ENCODE results near the gene CIAO2B.
A peak's percentile ranks its signal among the peaks of the same experiment; 100 is the strongest.
"Not testable (repeated sequence)": the region's sequence is repeated elsewhere in the genome, so short reads cannot be mapped to it uniquely, and the experiment has no call there.

Gene CIAO2B

GRCh38 chr16:66955363-66956153, 21.4 kb upstream of the CIAO2B start:
- DNase-seq (ENCODE audit: low spot score) = not testable (repeated sequence)

- peak; percentile 88 for DNase-seq (ENCODE audit: low spot score)
Measured at GRCh38 chr16:66954097-66954659, 20.0 kb upstream of the CIAO2B start.

DNA sequence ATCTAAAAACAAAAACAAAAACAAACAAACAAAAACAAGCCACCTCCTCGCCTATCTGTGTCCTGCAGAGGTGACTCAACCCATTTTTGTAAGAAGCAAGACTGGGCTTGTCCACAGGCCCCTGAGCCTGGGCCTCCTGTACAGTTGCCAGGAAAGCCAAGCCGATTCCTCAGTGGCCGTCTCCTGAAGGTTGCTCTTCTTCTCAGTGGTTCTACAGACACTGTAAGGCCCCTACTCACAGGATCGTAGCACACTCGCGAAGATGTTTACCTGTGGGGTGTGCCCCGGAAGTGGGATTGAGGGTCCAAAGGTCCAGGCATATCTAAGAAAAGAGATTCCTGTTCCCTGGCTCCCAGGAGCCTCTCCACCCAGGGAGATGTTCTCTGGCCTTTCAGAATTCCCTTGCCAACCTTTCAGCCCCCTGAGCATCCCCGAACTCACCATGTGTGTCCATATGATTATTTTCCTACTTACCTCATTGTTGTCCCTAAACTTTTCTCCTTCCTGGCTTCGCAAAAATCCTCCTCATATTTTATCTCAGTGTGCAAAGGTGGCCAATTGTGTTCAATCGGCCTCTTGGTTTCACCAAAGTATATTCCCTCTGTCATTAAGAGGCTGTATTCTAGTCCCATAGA, 19.4 kb upstream of the CIAO2B start:
- no peak for DNase-seq (ENCODE audit: low spot score)

DNA sequence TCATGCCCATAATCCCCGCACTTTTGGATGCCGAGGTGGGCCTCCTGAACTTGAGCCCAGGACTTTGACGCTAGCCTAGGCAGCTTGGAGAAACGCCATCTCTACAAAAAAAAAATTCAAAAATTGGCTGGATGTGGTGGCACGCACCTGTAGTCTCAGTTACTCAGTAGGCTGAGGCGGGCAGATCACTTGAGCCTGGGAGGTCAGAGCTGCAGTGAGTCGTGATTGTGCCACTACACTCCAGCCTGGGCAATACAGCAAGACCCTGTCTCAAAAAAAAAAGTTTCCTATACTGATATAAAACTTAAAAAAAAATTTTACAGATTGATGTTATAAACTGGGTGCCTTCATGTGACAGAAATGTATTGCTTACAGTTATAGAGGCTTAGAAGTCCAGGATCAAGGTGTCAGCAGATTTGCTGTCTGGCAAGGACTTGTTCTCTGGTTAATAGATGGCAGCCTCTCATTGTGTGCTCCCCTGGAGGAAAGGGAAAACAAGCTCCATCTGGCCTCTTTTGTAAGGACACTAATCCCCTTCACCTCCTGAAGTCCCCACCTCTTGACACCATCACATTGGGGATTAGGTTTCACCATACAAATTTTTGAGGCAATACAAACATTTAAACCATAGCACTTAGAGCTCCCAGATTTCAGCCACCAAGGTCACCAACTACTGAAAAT, 18.4 kb upstream of the CIAO2B start:
- no peak for DNase-seq (ENCODE audit: low spot score)

- DNase-seq (ENCODE audit: low spot score) = no peak
Measured at GRCh38 chr16:66950971-66951790, 17.0 kb upstream of the CIAO2B start.

GRCh38 chr16:66950437-66950836, 16.2 kb upstream of the CIAO2B start:
- no peak for DNase-seq (ENCODE audit: low spot score)

DNA sequence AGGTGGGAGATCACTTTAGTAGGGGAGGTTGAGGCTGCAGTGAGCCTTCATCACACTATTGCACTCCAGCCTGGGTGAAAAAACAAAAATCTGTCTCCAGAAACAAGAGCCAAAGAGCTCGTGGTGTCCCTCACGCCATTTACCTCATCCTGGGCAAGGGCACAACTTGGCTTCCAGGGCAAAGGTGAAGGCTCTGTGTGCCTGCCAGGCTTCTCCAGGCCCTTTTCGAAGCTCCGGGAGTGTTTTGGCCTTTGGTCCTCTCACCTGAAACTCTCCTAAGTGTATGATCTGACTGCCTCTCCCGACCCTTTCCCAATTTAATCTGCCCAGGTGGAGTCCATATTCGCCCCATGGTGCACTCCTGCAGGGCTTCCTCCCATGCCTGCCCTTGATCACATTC, 15.3 kb upstream of the CIAO2B start:
- no peak for DNase-seq (ENCODE audit: low spot score)

DNA sequence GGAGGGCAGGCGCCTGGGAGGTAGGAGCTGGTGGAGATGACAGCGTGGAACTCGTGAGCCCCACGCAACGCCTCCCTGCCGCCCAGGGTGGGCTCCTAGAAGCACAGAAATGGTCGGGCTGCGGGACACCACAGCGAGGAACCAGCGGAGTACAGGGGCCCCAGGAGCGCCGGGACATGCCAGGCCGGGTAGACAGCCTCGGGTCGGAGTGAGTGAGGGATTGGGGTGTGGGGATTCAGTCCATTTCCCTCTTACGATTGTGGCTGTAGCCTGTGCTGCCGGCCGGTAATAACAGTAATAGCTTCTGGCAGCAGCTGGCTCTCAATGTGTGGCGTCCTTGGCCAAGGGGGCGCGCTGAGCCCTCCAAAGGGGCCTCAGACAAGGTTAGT, 14.6 kb upstream of the CIAO2B start:
- DNase-seq (ENCODE audit: low spot score) = no peak

- DNase-seq (ENCODE audit: low spot score) = peak; percentile 28
Measured at GRCh38 chr16:66948134-66948836, 14.1 kb upstream of the CIAO2B start.

DNA sequence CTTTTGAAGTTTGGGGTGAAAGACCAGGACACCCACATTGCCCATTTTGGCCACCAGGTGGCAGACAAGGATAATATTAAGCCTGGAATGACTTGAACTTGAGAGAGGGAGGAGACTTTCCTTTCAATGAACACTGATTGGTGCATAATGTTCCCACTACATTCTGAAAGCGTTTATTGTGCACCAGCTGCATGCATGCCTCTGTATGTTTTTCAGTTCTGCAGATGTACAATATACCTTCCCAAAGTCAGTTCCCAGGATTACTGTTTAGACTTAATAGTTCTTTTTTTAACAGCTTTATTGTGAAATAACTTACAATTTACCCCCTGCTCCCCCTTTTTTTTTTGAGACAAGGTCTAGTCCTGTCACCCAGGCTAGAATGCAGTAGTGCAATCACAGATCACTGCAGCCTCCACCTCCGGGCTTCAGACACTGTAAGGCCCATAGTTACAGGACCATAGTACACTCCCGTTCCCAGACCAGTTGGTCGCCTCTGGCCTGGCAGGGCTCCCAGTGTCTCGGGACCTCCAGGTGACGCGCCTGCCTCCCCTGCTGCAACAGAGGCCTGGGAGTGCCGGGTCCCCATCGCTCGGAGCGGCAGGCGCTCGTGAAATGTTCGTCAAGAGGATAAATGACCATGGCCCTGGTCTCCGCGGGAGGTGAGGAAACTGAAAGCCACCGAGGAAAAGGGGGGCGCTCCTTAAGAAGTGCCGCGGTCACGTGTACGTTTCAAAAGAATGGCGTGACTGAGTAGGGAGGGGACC, 13.3 kb upstream of the CIAO2B start:
- DNase-seq (ENCODE audit: low spot score) = peak; percentile 93

DNA sequence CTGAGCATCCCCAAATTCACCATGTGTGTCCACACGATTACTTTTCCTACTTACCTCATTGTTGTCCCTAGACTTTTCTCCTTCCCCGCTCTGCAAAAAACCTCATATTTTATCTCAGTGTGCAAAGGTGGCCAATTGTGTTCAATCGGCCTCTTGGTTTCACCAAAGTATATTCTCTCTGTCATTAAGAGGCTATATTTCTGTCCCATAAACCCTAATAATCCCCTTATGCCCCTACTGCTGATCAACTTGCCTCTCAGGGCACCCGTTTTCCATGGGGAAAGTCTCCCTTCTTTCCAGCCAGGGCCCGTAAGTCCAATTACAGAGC, 12.7 kb upstream of the CIAO2B start:
- DNase-seq (ENCODE audit: low spot score) = no peak

DNA sequence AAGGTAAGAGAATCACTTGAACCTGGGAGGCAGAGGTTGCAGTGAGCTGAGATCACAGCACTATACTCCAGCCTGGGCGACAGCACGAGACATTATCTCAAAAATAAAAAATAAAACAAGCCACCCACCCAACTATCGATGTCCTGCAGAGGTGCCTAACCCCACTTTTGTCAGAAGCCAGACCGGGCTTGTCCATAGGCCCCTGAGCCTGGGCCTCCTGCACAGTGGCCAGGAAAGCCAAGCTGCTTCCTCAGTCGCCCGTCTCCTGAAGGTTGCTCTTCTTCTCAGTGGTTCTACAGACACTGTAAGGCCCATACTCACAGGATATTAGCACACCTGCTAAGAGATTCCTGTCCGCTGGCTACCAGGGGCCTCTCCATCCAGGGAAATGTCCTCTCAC, 12.3 kb upstream of the CIAO2B start:
- DNase-seq (ENCODE audit: low spot score) = no peak

DNA sequence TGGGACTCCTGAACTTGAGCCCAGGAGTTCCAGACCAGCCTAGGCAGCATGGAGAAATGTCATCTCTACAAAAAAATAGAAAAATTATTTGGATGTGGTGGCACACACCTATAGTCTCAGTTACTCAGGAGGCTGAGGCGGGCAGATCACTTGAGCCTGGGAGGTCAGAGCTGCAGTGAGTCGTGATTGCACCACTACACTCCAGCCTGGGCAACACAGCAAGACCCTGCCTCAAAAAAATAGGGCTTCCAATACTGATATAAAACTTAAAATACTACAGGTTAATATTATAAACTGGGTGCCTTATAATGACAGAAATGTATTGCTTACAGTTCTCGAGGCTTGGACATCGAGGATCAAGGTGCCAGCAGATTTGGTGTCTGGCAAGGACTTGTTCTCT, 11.7 kb upstream of the CIAO2B start:
- no peak for DNase-seq (ENCODE audit: low spot score)

DNA sequence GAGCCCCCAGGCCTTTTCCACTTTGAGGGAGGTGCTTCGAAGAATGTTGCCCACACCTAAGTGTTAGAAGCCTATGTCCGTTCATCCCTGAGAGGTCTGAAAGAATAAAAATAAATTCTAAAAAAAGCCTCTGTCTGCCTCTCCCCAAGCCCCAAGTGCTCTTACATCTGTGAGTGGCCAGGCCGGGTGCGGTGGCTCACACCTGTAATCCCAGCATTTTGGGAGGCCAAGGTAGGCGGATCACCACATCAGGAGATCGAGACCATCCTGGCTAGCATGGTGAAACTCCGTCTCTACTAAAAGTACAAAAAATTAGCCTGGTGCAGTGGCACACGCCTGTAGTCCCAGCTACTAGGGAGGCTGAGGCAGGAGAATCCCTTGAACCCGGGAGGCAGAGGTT, 10.8 kb upstream of the CIAO2B start:
- not testable (repeated sequence) for DNase-seq (ENCODE audit: low spot score)

DNA sequence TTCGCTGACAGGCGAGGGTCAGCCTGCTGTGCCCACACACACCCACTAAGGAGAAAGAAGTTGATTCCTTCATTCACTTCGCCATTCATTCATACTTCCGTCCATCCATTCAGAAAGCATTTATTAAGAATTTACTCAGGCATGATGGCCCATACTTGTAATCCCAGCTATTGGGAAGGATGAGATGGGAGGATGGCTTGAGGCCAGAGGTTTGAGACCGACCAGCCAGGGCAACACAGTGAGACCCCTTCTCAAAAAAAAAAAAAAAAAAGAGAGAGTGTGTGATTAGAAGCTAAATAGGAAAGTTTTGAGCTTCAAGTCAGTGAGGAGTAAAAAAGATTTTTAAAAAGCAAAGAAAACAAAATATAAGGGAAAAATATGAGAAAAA, 9.8 kb upstream of the CIAO2B start:
- no peak for DNase-seq (ENCODE audit: low spot score)

DNA sequence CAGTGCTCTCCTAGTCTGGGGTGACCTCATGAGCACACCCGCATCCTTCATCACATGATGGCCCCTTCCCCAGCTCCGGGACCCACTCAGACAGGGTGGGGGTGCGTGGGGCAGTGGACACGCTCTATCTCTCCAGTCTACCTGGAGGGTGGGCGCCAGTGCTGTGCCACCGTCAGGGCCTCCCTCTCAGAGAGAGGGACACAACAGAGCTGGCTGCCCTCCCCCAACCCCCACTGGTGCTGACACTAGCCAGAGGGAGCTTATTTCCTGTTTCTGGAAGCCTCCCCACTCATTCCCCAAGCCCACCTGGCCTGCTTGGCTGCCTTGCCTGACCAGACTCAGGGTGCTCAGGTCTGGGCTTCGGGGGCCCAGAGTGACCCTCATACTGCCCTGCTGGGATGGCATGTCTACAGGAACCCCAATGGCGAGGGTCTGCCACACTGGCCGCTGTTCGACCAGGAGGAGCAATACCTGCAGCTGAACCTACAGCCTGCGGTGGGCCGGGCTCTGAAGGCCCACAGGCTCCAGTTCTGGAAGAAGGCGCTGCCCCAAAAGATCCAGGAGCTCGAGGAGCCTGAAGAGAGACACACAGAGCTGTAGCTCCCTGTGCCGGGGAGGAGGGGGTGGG, 9.3 kb upstream of the CIAO2B start:
- DNase-seq (ENCODE audit: low spot score) = no peak

- no peak for DNase-seq (ENCODE audit: low spot score)
Measured at GRCh38 chr16:66942981-66943380, 8.8 kb upstream of the CIAO2B start.

- no peak for DNase-seq (ENCODE audit: low spot score)
Measured at GRCh38 chr16:66940236-66940635, 6.0 kb upstream of the CIAO2B start.

GRCh38 chr16:66939366-66939765, 5.2 kb upstream of the CIAO2B start:
- no peak for DNase-seq (ENCODE audit: low spot score)

DNA sequence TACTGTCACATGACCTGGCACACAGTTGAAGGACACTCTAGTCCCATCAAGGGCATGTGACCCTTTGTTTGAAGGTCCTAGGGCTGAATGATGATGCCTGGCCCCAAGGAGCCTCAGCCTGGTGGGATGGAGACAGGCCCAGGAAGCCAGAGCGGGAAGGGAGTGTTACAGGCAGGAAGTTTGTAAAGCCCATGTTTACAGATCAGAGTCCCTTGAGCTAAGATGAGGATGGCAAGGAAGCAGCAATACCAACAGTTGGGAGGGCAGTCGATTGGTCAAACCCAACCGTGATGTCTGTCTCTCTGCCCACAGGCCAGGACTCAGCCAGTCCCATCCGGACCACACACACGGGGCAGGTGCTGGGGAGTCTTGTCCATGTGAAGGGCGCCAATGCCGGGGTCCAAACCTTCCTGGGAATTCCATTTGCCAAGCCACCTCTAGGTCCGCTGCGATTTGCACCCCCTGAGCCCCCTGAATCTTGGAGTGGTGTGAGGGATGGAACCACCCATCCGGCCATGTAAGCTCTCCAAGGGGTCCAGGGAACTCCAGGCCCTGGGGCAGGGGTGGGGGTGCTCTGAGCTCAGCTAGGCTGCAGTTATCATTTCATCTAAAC, 3.6 kb upstream of the CIAO2B start:
- no peak for DNase-seq (ENCODE audit: low spot score)

Measured in AG08395 (cell line).